NCI-H524 treated with DMSO at 0.1 percent for 48 hours (cell line): ENCODE data around the gene THRAP3.

Source experiments
- DNase-seq: peaks from one replicate; lab custom pipeline; 2025; lab: John Stamatoyannopoulos, UW

The THRAP3 gene

DNA sequence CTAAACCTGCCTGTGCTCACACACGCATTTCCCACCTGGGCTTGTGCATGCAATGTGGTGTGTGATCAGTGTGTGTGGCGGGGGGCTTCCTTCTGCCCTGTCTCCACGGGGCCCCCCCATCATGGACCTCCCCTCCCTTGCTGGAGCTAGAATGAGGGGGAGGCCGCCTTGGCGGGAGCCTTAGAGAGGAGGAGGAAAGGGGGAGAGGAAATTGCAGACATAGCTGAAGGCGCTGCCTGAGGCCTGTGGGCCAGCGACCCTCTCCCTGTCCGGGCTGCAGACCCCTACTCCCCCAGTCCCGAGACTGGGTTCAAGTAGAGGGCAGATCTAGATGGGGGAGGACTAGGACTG is 100.1 kb downstream of the THRAP3 start:
- no peak for DNase-seq

DNA sequence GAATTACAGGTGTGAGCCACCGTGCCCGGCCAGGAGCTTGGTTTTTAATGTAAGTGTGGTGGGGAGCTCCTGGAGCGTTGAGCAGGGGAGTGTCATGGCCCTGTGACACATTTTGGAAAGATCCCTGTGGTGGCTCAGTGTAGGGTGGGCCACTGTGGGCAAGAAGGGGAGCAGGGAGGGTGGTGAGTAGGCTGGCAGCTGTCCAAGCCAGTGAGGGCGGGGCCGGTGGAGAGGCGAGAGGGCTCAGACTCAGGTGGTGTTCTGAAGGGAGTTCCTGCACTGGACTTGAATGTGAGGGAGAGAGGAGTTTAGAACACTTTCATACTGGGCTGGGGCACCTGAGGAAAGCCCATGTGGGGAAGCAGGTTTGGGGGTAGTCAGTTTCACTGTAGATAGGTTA is 102.3 kb downstream of the THRAP3 start:
- no peak for DNase-seq

DNA sequence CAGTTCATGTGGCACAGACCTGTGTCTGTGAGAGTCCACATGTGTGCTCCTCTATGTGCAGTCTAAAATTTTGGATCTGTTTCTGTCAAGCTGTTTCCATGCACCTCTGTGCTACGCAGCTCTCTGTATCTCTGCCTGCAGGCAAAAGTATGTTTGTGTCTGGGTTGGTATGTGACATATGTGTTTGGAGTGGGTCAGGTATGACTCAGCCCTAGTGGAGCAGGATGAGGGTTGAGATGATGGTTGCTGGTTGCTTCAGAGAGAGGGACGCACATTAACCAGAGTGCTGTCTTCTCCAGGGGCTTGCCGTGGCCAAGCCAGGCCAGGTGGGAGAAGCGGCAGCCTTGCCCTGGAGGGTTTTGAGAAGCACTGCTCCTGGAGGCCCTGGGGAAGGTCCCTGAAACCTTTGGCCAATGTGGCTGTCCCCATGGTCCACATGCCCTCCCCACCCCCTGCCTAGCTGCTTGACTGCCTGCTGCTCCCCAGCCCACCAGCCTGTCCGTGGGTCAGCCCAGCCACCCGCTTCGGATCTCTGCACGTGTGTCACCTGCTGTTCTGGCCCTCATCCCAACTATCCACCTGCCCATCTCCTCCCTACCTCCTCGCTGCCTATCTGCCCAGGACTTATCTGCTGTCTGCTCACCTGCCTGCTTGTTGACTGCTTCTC is 103.3 kb downstream of the THRAP3 start:
- no peak for DNase-seq

DNA sequence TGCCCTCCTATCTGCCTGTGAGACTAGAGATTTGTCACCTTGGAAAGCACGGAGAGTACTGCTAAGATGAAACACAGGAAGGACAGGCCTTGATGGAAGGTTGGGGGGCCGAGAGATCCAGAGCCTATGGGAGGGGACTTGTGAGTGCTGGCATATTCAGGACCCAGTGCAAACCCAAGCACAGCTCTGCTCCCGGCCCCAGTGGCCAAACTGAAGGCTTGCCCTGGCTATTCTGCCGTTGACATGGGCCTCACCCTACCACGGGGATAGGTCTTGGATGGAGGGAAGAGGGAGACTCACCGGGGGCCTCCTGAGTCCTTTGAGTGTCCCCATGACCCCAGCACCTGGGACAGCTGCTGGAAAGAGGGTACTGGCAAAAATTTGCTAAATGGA is 103.8 kb downstream of the THRAP3 start:
- DNase-seq = no peak

DNA sequence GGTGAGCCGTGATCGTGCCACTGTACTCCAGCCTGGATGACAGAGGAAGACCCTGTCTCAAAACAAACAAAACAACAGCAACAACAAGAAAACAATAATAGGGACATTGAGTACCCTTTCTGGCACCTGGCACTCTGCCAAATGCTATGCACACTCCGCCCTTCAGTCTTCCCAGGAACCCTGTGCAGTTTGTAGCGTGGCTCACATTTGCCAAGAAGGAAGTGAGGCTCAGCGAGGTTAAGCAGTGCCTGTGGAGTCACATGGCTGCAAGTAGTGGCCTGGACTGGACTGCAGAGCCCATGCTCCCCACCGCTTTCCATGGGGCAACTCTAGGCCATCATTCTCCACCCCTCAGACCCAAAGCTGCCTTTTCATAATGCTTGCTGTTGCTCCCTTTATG is 104.5 kb downstream of the THRAP3 start:
- DNase-seq = no peak

DNA sequence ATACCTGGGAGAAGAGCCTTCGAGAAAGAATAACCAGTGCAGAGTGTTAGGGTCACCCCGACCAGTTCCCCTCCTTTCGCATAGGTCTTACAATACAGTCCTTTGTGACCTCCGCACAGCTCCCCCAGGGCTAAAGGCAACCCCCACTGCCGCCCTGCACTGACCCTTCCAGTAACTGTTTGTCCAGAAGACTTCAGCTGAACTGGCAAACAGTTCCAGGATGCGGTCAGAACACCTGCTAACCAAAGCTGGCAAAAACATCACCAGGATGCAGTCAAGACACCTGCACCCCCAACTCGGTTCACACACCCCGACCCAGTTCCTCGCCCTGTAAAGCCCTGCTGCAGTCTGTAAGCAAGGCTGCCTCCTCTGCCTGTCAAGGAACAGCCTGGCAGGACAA is 105.6 kb downstream of the THRAP3 start:
- no peak for DNase-seq

DNA sequence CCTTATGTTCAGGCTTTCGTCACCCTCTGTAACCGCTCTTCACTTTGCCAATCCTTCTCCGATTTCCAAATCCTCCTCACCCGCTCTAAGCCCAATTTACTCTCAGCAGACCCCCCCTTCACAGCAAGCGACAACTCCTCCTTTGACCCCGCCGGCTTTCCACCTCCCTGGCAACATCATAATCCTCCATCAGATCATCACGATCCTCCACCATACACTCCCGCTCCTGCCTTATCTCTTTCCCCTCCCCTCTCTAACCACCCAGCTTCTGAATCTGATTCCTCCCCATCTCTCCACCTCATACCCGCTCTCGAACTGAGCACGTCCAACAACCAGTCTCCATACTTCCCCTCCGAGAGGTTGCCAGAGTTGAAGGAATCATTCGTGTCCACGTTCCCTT is 106.7 kb downstream of the THRAP3 start:
- DNase-seq = no peak

DNA sequence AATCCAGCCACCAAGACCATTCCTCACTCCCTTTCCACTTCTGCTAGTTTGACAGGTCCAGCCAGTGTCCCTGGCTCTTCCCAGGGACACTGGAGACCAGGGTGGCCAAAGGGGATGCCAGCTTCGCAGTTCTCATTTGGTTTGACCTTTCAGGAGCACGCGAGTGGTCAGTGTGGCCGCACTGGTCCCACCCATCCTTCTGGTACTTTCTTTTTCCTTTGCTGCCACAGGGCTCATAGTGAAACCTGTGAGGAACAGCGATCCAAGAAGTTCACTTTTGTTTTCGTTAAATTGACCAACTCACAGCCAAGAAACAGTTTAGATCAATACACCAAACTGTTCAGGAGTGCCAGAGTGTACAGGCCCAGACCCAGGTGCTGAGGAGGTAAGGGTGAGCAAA is 113.6 kb downstream of the THRAP3 start:
- DNase-seq = no peak

DNA sequence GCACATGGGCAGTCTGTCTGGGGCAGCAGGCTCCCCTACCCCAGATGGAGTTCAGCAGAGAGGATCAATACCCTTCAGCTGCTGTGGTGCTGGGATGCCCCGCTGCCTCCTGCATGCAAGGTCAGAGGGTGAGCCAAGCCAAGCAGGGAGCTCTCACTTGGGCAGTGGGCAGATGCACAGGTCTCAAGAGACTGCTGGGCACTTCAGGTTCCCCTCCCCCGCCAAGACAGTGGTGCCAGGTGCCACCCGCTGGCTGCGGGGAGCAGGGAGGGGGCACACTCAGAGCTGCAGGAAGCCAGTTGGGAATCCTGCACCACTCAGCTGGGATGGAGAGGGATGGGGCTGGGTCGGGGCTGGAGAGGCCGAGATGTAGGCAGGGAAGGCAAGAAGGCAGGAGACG is 115.0 kb downstream of the THRAP3 start:
- DNase-seq = no peak

DNA sequence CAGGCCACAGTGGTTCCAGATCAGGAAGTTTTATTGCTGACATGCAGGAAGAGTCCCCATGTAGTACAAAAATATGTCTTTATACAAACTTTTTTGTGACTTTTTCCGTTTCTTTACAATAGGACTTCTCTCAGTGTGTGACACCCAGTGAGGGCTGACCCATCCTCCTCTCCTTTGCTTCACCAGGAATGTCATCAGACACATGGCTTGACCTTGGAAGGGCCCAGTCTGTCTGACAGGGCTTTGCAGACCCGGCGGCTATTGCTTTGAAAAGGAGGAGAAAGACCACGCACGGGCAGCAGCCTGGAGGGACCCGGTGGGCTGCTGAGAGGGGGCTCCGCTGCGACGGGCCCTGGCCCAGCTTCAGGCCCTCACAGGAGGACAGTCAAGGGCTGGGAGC is 115.4 kb downstream of the THRAP3 start:
- DNase-seq = no peak

DNA sequence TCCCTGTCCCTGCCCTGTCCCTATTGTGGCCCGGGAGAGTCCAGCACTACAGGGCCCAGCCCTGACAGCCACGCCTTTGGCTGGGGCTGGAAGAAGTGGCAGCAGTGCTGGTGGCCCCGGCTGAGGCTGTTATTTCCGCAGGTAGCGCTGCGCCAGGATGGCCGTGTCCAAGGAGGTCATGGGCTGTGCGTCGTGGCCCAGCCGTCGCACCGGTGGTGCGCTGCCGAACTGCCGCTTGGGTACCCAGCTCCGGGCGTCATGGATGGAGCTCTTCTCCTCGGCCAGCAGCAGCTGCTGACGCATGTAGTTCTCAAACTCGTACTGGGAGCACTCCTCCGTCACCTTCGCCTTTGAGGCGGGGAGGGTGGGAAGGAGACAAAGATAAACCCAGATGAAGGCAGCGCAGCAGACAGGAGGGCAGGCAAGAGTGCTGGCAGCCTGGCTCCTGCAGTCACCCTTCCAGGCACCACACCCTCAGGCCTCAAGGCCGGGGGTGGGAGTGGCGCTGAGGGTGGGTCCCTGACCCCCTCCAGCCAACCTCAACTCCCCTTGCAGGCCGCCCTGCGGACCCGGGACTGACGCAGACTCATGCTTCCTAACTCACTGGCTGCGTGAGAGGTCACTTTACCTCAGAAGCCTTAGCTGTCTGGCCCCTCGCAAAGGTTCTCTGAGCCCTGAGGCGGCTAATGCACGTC is 117.5 kb downstream of the THRAP3 start:
- DNase-seq = no peak

DNA sequence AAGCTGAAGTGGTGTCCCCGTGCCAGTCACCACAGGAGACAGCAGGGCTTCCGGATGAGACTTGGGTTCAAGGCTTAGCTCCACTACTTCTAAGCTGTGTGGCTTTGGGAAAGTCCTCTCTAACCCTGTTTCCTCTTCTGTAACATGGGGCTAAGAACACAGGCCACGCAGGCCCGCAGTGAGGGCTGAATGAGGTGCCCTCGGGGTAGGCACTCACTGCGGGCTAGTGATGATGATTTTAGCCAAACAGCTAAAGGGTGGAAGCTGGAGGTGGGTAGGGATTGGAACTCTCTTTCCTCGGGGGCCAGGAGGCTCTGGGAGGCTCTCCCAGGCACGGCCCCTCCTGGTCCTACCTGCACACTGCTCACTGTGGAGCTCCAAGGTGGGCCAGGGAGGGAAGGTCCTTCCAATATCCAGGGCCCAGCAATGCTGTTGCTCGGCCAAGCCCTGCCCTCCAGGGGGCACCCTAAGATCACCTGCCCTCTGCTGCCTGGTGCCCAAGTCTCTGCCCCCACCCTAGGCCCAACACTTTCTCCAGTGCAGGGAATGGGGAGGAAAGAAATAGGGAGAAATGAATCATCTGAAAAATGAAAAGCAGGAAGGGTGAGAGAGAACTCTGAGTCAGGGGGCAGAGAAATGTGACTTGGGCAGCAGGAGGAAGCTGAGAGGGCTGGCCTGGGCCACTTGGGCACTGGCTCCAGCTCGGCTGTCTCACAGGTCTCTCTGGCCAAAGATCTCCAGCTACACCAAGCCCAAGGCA is 118.4 kb downstream of the THRAP3 start:
- DNase-seq = no peak

DNA sequence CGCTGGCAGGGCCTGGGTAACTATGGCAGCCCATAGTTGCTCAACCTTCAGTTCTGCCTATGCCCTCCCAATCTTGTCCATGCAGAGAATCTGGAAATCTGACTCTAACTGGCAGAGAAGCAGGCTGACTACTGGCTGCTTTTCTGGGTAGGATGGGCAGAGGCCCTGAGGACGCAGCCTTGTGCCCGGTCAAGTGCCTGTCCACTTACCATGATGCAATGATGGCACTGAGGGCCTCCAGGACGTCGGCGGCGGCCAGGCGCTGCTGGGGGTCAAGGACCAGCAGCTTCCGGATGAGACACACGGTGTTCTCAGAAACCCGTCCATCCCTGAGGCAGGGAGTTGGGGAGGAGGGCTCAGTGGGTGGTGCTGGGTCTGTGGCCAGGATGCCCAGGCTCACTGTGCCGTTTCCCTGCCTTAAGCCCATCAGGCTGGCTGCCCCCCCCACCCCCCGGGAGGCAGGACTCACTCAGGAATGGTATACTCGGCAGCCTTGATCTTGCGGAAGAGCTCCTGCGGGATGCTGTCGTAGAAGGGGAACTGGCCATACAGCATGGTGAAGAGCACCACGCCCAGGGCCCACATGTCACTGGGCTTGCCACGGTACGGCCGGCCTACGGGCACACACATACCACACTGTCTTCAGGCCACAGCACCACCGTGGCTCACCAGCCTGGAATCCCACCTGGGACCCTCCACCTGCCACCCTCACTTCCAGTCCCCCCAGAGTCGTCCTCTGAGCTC is 119.6 kb downstream of the THRAP3 start:
- no peak for DNase-seq

DNA sequence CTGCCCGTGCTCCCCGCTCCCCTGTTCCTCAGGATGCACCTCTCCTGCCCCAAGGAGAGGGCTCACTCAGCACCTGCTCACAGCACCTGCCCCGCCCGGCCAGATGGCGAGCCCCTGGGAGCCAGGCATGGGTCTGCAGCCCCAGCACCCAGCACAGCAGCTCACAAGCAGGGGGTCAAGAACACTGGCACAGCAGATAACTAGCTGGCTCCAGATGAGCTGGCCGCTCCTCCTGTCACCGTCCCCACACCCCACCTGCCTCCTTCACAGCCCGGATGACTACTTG is 120.1 kb downstream of the THRAP3 start:
- no peak for DNase-seq

DNA sequence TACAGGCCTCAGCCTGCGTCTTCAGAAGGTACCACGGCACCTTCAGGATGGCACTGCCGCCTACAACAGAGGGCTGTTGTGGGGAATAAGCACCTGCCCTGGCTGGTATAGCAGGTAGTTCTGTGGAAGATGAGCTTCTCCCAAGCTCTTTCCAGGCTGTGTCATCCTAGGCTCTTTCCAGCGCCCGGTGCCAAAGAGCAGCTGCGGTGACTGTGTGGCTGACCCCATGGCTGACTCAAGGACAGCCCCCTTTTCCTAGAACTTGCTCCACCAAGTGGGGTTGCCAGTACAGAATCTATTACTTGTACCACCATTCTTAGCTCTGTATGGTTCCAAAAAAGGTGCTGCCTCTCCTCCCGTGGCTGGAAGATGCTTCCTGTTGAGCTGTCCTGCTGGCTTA is 121.1 kb downstream of the THRAP3 start:
- no peak for DNase-seq

DNA sequence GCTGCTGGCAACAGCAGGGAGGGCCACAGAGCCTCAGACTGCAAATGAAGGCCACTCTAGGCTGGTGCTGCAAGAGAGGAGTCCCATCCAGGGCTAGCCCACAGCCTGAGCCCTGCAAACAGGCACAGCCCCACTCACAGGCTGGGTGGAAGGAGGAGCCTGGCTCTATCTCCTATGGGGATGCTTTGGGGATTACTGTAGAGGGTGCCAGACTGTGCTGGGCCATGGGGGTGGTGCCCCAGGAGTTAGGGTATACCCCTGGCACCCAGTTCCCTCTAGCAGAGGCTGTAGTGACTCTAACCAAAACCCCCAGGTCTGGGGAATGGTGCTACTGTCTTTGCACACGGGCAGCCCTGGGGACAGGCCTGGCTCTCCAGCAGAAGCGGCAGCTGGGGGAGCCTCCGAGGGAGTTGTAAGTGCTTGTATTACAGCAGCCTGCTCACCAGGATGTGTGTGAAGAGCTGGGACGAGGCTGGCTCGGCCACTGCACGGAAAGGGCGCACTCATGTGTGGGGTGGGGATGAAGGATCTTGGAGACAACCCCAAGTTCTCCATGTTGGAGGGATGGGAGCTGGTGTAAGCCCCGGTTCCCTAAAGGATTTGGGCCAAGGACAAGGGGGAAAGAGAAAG is 122.6 kb downstream of the THRAP3 start:
- no peak for DNase-seq

DNA sequence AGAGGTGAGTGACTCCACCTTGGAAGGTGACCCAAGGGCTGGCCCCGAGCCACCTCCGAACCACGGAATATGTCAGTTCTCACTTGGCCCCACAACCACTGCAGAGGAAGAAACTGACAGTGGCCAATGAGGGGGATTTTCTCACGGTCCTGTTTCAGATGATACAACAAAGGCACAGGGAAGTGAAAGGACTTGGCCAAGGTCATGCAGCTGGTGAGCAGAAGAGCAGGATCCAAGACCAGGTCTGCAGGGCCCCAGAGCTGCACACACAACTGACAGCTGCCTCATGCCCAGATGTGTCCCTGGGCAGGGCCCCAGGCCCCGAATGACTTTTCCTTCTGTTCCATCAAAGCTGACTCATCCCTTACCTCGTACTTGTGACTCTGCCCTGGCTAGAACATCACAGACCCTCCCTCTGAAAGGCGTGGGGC is 125.0 kb downstream of the THRAP3 start:
- no peak for DNase-seq

DNA sequence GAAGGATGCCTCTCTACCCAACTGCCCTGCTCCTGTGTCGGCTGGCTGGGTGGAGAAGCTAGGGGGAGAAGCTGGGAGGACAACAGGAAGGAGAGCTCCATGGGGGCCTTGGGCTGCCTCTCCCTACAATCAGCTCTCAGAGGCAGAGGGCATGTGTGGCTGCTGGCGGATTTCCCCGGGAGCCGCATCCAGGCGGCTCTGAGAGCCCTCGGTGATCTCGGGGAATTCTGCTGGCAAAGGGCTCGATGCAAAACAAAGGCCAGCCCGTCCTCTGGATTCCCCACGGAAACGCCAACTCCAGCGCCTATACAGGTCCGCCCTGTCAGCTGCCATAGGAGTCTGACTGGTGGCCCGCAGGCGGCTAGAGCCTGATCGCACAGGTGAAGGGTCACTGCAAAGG is 125.6 kb downstream of the THRAP3 start:
- no peak for DNase-seq

DNA sequence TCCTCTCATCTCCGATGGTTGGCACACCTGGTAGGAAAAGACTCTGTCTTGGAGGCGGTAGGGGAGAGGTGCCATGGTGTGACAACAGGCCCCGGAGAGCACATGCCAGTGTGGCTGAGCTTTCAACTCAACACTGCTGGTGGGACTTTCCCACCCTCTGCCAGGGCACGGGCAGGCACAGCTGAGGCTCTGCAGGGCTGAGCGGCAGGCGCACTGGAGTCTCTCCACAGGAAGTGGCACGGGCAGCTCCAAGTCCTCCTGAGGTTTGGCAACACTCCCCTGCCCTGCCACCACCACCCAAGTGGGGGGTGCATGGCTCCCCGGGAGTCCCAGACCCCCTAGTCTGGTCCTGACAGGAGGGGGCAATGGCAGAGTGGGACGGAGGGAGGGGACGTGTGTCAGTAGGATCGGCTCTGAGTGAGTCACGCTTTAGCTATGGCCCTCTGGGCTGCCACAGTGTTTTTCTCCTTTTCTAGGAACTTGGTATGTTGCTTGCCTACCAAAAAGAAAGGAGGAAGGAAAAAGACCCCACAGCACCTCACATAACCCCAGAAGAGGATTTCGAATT is 126.5 kb downstream of the THRAP3 start:
- DNase-seq = no peak

DNA sequence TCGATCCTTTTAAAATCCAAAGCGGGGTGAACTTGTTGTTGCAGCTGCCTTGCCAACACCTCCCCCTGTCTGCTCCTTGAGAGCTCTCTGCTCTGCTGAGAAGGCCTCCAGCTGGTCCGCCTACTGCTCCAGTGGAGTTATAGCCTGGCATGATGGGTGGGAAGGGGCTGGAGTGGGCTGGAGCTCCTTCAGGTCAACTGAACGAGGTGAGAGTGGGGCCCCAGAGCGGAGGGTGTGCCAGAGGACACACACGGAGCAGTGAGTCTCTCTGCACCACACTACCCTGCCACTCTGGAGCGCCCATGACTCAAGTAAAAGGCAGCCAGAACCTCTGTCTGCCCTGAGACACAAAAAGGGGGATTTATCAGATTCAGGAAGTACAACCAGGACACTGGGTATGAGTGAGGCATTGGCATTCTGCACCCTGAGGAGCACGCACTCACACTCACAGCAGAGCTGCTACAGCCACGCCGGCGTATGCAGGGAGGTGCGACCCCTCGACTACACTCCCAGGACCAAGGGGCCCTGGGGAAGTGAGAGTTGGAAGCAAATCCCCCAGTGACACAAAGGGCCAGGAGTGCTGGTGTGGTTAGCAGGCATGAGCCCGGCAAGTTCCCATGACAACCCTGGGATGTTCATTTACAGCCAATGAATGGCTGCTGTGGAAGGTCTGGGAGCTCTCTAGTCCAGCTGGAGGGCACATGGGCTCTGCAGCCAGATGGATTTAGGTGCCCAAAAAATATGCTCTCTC is 127.2 kb downstream of the THRAP3 start:
- no peak for DNase-seq

DNA sequence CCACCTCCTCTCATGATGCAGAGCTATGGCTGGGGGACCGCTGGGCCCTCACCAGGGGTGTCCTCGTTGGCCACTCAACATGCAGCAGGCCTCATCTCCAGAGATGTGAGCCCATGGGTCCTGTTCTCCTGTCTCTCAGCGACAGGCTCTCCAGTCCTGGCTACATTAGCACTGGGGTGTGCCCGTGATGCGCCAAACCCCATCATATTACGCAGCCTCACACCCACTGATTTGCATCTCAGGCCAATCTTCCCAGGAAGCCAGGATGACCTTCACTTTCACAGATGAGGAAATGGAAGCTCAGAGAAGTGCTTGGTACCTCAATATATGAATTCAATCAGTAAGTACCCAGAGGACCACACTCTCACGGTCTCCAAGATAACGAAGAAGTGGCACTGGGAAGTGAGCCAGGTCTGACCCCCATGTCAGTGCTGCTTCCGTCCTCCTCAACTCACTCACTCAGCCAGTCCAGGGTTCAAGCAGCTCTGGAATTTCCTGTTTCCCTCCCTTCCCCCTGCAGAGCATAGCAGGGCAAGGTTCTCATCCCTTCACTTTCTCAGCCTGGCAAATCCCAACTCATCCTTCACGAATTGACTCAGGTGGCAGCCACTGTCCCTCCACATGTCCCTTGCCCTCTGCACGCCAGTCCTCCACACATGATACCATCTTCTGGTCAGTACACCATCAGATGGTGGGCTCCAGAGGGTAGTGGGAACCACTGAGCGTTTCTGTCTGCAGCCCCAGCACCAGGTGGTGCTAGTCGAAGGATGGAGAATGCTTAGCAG is 128.1 kb downstream of the THRAP3 start:
- no peak for DNase-seq
